Measurements from ENCODE around the gene HSF5. TPM values are rescaled to one million over a fixed set of nuclear protein-coding genes. Genes with fewer than 3 reads are reported as not detected.

The HSF5 gene
- total RNA-seq, 1 experiment from 2014 or later: not detected

DNA sequence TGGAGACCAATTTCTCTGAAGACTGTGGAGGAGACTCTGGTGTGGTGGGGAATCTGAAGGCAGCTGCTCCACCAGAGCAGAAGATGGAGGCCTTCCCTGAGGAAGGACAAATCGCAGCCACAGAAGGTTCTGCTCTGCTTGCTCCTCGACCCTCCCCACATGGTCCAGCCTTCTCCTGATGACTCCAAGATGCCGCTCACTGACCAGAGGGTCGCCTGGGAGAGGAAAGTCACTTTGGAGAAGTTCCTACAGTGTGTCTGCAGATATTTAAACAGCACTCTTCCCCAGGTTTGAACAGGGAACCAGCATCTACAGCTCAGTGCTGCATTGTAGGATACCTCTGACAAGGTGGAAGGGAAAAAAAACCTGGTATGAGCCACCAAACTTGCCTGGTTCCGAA, 115.2 kb downstream of the HSF5 start:
- Histone ChIP-seq H3K27me3 (ENCODE audit: control insufficient read depth, insufficient read depth, low read length) (no peaks in the 10 kb centered on the region), H3K4me3 (ENCODE audit: insufficient read depth, low read depth, low read length) (no peak overlapping the region), H3K36me3 (replicated peaks; ENCODE audit: control insufficient read depth, insufficient read depth, low read length) (no peaks in the 10 kb centered on the region)
- no peak for DNase-seq

DNA sequence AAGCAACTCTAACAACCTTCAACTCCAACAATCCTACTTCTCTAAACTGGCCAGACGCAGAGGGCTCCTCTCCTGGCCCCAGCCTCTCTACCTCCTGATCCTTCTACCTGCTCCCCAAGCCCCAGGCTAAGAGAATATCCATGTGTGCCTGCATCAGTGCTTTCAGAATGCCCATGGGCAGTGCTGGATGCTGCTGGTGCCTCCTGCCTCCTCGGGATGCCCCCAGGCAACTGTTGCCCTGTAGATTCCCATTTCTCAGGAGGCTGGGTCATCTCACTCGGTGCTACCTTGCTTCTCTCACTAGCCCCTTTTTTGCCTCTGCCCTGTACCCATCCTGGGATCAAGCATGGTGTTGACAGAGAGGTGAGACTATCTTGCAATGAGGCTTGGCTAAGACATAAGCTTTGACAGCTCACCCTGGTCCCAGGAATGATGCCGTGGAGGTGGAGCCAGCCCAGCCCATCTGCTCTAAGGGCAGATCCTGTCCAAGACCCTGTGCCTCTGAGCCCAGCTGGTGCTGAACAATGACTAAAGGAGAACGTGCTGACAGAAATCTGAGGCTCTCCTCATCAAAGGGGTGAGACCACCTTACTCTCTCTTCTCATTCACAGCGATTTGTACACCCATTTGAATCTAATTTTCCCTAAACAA, 116.8 kb downstream of the HSF5 start:
- H3K27me3 ChIP-seq (ENCODE audit: control insufficient read depth, insufficient read depth, low read length): no peaks in the 10 kb centered on the region
- no peak for DNase-seq
- no peak overlapping the region for H3K4me3 ChIP-seq (ENCODE audit: insufficient read depth, low read depth, low read length)
- no peaks in the 10 kb centered on the region for H3K36me3 ChIP-seq (replicated peaks; ENCODE audit: control insufficient read depth, insufficient read depth, low read length)

DNA sequence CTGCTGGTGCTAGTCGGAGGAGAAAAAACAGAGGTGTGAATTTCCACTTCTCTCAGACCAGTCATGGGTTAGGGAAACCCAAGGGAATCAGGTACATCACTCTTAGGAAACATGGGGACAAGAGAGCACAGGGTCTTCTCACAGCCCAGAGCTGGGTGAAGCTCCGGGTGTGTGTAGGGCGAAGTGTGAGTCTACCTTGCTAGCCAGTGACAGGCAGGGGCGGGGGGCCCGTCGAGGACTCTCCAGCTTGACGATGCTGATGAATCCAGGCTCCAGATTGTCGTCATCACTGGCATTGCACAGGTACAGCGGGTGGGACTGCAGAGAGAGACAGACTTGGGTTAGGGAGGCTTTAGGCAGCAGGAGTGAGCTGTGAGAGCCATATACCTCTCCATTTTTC, 117.5 kb downstream of the HSF5 start:
- no peaks in the 10 kb centered on the region for H3K27me3 ChIP-seq (ENCODE audit: control insufficient read depth, insufficient read depth, low read length)
- no peaks in the 10 kb centered on the region for H3K36me3 ChIP-seq (replicated peaks; ENCODE audit: control insufficient read depth, insufficient read depth, low read length)
- H3K4me3 ChIP-seq (ENCODE audit: insufficient read depth, low read depth, low read length): no peak overlapping the region
- no peak for DNase-seq

DNA sequence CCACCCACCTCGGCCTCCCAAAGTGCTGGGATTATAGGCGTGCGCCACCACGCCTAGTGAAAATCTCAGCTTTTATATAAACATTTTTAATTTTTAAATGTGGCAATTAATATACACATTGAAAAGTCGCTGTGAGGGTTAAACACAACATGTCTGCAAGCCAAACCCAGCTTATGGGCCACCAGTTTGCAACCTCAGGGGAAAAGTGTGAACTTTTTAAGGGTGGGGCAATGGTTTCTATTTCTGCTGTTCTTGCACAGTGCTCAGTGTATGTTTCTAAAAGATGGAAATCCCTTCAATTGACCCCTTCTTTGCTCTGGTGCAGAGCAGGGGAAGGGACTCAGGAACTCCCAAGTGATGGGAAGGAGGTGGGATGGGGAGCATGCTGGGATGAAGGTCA, 117.9 kb downstream of the HSF5 start:
- Histone ChIP-seq H3K36me3 (replicated peaks; ENCODE audit: control insufficient read depth, insufficient read depth, low read length) (no peaks in the 10 kb centered on the region), H3K4me3 (ENCODE audit: insufficient read depth, low read depth, low read length) (no peak overlapping the region), H3K27me3 (ENCODE audit: control insufficient read depth, insufficient read depth, low read length) (no peaks in the 10 kb centered on the region)
- DNase-seq: no peak

Other genes with a start within 250 kb of the HSF5 start
- gene LPO, start 249.8 kb downstream of the HSF5 start, total RNA-seq (2014; rRNA removed; shearing (Covaris generic)): not detected in 2 replicates
- not detected in 2 replicates for gene MPO, start 207.5 kb downstream of the HSF5 start, total RNA-seq (2014; rRNA removed; shearing (Covaris generic))
- 4.2 and 11.6 TPM in 2 replicates for gene TSPOAP1, start 159.6 kb downstream of the HSF5 start, total RNA-seq (2014; rRNA removed; shearing (Covaris generic))
- gene SUPT4H1, start 136.2 kb downstream of the HSF5 start, total RNA-seq (2014; rRNA removed; shearing (Covaris generic)): 88.8 and 91.6 TPM in 2 replicates
- gene RNF43, start 70.9 kb downstream of the HSF5 start, total RNA-seq (2014; rRNA removed; shearing (Covaris generic)): 0.62 and 1.3 TPM in 2 replicates
- gene MTMR4, start 26.2 kb upstream of the HSF5 start, total RNA-seq (2014; rRNA removed; shearing (Covaris generic)): 22.6 and 32.3 TPM in 2 replicates
- 0.33 and 0.80 TPM in 2 replicates for gene TEX14, start 203.6 kb upstream of the HSF5 start, total RNA-seq (2014; rRNA removed; shearing (Covaris generic))
- 16.5 and 19.3 TPM in 2 replicates for gene RAD51C, start 204.2 kb upstream of the HSF5 start, total RNA-seq (2014; rRNA removed; shearing (Covaris generic))

All from H7 (cell line).